NCI-H1417 treated with DMSO at 0.1 percent for 48 hours (cell line): ENCODE measurements around the gene ZKSCAN3.
"Not testable (repeated sequence)": the region's sequence is repeated elsewhere in the genome, so short reads cannot be mapped to it uniquely, and the experiment has no call there.

Source experiments
- DNase-seq: peaks from one replicate; lab custom pipeline; 2025; lab: John Stamatoyannopoulos, UW

ZKSCAN3 gene

DNA sequence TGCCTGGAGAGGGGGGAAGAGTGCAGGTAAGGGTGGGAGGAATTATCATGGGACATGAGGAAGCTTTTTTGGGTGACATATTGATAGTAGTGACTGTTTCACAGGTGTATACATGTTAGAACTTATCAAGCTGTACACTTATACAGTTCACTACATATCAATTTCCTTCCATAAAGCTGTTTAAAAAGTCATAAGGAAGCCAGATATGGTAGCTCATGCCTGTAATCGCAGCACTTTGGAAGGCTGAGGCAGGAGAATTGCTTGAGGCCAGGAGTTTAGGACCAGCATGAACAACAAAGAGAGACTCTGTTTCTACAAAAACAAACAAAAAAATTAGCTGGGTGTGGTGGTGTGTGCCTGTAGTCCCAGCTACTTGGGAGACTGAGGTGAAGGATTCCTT is 28.1 kb downstream of the ZKSCAN3 start:
- DNase-seq = no peak

DNA sequence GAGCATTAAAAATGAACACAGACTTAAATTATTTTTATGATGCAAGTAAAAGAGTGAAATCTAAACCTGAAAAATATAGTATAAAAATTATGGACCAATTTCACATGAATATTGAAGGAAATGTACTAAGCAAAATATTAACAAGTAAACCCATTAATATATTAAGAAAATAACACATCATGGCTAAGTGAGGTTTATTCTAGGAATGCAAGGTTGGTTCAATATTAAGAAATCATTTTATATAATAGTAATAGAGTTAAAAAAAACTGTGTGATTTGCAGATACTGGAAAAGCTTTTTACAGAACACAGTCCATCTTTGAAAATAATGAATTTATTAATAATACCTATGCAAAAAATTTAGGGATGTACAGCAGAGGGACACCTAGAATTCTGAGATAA is 28.9 kb downstream of the ZKSCAN3 start:
- no peak for DNase-seq

DNA sequence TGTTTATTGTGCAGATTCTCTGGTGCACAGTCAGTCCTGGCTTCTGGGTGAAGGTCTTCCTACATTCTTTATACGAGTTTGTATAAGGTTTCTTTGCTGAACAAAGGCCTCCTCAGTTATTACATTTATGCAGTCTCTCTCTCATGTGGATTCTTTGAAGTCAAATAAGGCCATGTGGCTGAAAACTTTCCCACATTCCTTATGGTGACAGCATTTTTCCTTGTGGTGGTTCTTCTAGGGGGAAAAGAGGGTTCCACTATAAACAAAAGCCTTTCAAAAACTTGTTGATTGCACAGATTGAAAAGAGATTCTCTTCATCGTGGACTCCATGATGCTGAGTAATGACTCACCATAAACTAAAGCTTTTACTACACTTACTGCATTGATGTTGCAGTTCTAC is 30.6 kb downstream of the ZKSCAN3 start:
- DNase-seq = no peak

DNA sequence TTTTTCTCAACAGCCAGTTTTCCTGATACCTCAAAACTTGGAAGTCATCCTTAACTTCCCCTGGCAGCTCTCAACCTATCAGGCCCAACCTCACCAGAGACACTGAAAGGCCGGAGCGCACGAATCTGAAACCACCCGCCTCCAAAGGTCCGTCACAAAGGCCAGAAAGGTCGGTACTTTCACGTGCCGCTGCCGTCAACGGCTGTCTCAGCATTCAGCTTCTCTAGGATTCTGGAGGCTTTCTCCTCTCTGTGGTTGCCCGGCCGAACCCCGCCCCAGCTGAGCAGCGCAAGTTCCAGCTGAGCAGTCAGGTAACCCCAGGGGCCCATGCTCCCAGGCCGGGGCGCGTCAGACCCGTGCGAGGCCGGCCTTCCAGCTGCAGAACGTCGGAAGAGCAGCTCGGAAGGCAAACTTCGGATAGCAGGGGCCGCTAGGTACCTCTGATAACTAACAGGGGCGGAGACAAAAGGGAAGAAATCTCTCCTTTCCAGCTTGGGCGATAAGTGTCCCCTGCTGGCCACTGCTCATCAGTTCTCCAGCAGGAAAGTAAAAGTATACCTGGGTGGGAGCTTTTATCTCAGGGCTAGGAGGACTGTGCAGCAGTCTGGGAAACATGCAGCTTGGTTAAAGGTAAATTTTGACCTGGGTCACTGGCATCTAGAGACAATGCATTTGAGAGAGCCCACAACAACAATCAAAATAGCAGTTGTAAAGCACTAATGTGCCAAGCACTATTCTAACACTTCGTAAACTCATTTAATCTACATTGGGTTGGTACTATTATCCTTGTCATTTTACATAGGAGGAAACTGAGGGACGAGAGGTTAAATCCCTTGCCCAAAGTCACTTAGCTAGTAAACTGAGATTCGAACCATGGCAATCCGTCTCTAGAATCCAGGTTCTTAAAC is 33.7 kb downstream of the ZKSCAN3 start:
- DNase-seq = no peak

DNA sequence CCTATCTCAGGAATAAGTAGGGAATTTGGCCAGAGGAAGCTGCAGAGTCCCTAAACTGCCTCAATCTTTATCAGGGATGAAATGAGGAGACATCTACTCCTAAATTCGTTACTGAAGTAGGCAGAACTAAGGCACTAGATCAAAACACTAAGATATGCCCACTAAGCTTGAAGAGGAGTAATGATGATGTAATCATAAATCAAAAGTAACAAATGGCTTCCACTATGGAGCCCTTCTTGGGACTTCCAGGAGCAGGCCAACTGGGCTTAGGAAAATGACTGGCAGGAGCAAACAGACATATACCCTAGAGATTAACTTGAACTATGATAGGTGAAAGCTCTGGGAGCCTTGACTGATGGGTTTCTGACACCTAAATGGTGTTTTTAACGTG is 34.4 kb downstream of the ZKSCAN3 start:
- DNase-seq = no peak

DNA sequence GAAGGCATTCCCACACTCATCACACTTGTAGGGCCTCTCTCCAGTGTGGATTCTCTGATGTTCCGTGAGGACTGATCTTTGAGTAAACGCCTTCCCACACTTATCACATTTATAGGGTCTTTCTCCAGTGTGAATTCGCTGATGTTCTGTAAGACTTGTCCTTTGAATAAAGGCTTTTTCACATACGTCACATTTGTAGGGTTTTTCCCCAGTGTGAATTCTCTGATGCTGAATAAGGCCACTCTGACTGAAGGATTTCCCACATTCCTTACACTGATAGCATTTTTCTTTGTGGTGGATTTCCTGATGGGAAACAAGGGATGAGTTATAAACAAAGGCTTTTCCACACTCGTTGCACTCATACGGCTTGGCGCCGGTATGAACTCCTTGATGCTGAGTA is 40.9 kb downstream of the ZKSCAN3 start:
- no peak for DNase-seq

DNA sequence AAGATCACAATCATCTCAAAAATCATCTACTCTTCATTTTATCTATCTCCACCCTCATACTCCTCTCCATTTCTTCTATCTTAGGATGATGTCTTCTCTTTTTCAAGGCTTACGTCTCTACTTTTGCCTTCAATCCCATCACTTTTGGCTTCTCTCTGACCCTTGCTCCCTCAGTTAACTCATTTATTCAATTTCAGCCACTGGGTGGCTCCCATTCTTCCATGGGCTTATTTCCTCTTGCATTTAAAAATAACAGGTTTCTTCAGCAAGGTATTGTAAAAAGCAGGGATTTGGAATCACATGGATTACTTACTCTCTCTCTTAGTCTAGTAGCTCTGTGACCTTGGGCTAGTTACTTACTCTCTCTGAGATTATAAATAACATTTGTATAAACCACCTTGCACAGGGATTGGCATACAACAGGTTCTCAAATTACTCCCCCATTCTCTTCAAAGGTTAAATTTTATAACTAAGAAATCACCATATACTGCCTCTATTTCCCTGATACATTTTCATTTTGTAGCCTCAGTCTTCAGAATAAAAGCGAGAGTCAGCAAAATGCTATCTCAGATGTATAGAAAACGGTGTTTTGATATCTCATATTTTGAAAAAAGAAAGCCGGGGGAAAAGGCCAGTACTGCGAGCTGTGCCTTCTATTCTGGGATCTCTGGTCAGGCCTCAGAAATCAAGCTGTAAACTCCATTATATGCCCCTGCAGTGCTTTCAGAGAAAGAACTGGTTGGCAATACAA is 44.3 kb downstream of the ZKSCAN3 start:
- DNase-seq = no peak

DNA sequence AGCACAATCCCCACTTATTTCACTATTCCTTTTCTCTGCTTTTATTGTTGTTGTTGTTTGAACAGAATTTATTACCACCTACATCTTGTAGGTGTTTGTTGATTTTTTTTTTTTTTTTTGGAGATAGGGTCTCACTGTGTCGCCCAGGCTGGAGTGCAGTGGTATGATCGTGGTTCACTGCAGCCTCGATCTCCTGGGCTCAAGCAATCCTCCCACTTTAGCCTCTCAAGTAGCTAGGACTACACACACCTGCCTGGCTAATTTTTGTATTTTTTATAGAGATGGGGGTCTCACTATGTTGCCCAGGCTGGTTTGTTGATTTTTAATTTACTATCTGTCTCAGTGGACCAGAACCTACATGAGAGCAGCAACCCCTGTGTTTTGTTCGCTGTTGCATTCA is 46.2 kb downstream of the ZKSCAN3 start:
- no peak for DNase-seq

DNA sequence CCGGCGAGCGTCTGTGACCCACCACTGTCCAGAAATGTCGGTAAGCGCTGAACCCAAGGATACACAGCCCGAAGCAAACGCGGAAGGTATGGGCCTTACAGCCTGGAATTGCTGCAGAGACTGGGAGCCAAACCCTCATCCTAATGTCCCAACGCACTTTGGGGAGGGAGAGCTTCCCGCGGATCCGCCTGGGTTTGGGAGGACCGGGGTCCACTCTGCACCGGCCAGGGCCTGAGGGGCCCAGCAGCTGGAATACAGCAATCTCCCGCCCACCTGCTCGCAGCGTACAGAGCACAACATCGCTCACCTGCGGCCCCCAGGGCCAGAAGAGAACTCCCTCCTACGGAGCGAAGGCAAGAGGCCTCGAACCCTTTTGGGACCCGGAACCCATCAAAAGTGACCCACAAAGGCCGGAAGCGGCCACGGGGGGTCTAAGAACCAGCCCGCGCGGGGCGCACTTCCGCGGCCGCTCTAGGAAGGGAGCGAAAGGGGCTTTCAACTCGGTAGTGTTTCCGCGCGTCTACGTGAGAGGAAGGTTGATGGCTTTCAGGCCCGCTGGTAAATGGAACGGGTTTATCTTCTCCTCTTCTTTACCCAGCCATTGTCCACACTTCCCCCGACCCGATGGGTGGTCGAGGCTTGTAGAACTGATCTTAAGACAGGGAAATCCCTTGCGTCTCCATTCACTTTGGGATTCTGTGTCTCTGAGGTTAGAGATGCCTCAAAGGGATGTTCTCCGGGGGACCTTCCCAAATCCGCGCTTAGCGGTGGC is 49.8 kb downstream of the ZKSCAN3 start, which contains the start of gene ZSCAN12:
ZSCAN12 (minus strand) TSS at position 398 of the 772 bp plus-strand sequence. CDS start 1,342 bp downstream, outside the sequence.
- DNase-seq = peak; percentile 6

DNA sequence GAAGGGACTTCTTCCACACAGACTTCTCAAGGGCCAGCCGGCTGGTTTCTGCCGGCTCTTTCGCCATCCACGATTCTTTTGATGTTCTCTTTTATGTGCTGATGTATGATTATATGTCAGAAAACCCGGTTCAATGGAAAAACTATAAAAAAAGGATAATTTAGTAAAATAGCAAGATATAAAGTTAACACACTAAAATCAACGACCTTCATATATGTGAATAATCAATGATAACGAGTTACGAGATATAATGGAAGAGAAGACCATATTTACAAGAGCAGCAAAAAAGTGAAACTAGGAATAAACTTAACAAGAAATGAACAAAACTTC is 50.3 kb downstream of the ZKSCAN3 start:
- no peak for DNase-seq

DNA sequence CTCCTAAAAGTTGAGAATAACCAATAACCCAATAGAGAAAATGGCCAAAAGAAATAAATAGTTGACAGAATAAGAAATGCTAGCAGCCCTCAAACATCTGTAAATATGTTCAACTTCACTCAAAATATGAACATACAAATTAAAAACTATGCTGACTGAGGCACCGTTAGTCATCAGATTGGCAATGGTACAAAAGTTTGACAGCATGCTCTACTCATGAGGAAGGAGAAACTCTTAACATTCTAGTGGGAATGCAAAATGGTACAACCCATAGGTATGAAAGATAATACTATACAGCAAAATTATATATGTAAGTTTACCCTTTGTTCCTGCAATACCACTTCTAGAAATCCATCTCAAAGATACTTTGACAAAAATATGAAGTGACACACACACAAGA is 51.4 kb downstream of the ZKSCAN3 start:
- DNase-seq = no peak

DNA sequence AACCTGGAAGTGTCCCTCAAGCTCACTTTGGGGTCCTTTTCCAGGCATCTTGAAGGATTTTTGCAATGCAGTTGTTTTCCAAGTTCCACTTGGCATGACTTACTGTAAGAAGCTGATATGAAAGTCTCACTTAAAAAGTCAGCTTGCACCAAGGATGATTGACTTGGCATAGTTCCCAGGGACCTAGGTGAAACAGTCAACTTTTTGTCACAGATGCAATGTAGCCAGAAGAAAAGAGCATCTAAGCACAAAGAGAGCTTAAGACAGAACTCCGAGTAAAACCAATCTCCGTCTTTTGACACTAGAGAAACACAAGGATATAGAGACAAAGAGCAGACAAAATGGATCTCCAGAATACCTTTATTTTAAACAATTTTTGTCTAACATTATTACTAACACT is 52.5 kb downstream of the ZKSCAN3 start:
- no peak for DNase-seq

DNA sequence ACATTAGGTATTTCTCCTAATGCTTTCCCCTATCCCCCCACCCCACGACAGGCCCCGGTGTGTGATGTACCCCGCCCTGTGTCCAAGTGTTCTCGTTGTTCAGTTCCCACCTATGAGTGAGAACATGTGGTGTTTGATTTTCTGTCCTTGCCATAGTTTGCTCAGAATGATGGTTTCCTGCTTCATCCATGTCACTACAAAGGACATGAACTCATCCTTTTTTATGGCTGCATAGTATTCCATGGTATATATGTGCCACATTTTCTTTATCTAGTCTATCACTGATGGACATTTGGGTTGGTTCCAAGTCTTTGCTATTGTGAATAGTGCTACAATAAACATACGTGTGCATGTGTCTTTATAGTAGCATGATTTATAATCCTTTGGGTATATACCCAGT is 54.2 kb downstream of the ZKSCAN3 start:
- DNase-seq = not testable (repeated sequence)

DNA sequence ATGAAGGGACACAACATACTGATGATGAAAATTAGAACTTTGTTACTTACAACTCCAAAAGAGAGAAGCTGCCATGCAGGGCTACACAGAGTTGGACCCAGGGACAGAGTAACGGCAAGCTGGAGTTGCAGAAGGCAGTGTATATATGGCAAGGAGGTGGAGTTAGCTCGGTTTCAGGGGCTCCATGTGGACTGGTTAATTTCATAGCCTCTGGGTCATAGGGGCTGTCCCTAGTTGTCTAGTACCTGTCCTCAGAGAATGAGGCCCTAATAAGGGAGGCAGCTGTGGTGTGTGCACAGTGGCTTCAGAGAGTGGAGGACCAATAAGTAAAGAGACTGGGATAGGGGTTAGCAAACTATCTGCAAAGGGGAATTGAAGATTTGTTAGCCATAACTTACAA is 57.7 kb downstream of the ZKSCAN3 start:
- DNase-seq = no peak

DNA sequence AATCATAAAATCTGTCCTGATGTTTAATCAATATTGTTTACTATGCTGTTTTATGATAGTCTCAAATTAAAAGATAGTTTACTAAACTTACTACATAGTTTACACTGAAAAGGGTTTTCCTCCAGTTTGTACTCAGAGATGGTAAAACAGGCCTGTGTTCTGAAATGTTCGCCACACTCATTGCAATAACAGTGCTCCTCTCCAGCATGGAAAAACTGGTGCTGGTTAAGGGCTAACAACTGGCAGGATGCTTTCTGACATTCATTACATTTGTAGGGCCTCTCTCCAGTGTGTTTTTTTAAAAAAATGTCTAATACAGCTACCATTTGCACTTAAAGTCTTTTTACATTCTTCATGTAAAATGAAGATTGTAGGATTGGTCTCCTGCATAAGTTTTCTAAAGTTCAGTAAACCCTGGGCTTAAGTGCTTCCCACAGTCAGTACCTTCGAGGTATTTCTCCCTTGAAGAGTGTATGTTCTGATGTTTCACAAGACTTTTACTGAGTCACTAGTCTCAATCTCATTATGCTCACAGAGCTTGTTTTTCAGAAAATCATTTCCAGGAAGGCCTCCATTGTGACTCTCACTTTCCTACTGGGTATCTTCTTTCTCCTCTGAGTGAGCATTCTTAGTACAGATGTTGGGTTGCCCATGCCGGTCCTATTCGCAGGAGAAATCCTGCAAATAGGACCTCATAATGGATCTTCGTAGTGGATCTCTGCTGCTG is 58.5 kb downstream of the ZKSCAN3 start:
- no peak for DNase-seq

DNA sequence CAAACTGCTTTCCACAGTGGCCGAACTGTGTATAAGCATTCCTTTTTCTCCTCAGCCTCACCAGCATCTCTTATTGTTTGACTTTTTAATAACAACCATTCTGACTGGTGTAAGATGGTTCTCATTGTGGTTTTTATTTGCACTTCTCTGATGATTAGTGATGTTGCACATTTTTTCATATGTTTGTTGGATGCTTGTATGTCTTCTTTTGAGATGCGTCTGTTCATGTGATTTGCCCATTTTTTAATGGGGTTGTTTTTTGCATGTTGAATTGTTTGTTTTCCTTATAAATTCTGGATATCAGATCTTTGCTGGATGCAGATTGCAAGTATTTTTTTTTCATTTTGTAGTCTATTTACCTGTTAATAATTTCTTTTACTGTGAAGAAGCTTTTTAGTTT is 61.0 kb downstream of the ZKSCAN3 start:
- no peak for DNase-seq

DNA sequence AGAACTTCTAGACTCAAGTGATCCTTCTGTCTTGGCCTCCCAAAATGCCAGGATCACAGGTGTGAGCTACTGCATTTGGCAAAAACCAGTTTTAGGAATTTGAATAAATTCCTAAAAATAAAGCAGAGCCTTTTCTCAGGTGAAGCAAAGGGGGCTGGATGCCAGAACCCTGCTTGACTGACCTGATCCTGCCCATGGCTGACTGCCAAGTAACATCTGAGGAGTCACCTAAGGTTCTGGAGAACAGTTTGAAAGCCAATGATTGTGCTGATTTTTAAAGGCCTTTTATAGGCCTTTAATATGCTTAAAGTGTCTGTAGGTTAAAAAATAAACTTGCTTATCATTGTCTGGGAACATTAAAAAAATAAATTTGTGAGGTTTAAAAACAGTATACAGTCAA is 63.9 kb downstream of the ZKSCAN3 start:
- DNase-seq = no peak
